Dermis blood vessel endothelial cell (primary cell): ENCODE measurements around the gene ZNF503. TPM values are rescaled to one million over a fixed set of nuclear protein-coding genes. Genes with fewer than 3 reads are reported as not detected.
A peak's percentile ranks its signal among the peaks of the same experiment; 100 is the strongest.
"Not testable (repeated sequence)": the region's sequence is repeated elsewhere in the genome, so short reads cannot be mapped to it uniquely, and the experiment has no call there.

Source experiments
- DNase-seq: peaks from one replicate; pipeline ENCODE4 v3.0.0; 2010
- total RNA-seq: library from RNA; depleted of rRNA; stranded (reverse); fragments of >200 nt; gene quantifications from 2 replicates; pipeline ENCODE4 v1.2.3, GENCODE V29; 2014

The ZNF503 gene
- total RNA-seq, 1 donor from 2014 or later, result 0.68 TPM

DNA sequence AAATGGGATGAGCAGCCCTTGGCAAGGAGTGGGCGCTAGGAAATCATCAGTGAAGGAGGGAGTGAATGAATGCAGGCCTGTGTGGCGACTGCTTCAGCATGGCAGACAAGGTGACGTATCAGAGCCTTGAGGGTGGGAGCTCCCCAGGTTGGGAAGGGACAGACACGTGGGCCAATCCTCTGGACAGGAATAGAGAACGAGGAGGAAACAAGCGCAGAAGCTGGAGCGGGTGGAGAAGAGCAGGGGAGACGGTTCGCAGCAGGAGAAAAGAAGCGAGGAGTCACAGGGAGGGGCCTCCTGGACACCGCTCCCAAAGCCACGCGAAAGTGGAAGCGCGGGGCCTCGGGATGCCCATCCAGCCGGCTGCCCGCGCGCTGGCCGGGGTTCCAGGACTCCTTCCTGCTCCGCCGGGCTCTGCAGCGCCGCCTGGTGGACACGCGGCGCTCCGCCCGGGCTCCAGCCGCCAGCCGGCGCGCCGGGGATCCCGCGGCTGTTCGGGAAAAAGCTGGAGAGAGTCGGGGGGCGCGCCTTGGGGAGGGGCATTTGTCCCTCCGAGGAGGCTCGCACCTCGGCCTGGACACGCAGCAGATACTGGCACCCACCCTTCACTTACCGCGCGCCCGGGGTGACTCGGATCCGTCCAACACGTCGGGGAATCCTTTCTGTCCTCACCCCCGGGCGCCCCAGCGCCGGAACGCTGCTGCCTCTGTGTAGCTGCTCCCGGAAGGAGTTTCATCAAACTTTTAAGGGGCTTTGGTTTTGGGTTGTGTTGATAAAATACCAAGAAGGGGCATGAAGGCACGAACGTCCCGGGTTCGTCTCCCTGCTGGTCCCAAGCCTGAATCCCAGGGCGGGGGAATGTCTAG lies 6.3 kb downstream of the ZNF503 start:
- peak; percentile 47 for DNase-seq

- no peak for DNase-seq
These were observed 7.3 kb downstream of the ZNF503 start for GRCh38 chr10:75394221-75394620.

DNA sequence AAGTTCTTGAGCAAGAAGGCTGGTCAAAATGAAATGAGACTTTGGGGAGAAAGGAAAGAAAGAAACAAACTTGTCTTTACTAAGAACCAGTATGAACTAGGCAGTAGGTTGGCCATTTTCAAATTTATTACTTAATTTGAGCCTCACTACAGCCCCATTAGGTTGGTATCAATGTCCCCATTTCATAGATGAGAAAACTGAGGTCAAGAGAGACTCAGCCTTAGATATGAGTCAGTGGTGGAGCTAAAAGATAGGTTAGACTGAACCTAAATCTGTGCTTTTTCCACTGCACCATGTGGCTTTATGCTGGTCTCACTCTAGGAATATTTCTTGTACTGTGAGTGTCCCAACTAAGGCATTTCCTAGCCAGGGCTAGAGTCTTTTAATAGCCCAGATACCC lies 8.8 kb downstream of the ZNF503 start:
- DNase-seq, result no peak

DNA sequence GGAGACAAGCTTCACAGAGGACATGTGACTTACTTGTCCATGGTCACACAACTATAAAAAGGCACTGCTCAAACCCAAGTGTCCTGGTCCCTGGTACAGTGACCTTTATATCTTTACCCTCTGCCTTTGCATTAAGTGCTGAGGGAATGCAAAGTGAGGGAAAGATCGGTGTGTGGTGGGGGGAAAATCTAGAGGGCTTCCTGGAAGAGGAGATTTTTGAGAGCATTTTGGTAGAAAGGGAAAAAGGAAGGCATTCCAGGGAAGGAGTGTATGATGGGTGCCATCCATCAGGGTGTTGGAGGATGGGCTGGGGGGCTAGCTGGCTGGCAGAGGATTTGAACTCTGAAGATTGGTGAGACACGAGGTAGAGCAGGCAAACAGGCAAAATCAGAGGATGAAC lies 9.3 kb downstream of the ZNF503 start:
- DNase-seq, result no peak

DNA sequence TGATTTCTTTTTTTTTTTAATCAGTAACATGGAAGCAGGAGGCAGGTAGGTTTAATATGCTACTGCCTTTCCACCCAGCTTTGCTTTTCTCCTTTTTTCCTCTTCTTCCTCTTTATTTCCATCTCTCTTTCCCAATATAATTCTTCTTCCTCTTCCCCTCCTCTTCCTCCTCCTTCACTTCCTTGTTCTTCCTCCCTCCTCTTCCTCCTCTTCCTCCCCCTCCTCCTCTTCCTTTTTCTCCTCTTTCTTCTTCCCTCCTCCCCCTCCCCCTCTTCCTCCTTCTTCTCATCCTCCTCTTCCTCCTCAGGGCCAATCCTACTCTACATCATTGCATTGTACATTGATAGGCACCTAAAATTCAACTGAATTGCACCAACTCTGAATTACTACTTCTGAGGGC lies 11.4 kb downstream of the ZNF503 start:
- DNase-seq, result no peak

- no peak for DNase-seq
These were observed 13.5 kb downstream of the ZNF503 start for GRCh38 chr10:75388082-75388481.

DNA sequence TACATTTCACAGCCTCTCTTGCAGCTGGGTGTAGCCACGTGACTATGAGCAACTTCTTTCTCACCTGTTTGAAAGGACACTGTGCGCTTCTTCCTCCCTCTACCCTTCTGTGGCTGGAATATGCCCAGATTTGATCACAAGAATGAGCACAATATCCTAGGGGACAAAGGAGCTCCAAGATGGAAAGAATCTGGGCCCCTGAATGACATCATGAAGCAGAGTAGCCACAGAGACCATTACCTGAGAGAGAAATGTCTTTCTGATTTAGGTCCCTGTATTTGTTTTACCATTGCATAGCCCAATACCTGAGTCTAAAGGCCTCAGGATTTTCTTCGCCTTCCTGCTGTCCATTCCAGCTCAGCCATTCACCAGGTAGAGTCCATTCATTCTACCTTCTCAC lies 15.4 kb downstream of the ZNF503 start:
- no peak for DNase-seq

DNA sequence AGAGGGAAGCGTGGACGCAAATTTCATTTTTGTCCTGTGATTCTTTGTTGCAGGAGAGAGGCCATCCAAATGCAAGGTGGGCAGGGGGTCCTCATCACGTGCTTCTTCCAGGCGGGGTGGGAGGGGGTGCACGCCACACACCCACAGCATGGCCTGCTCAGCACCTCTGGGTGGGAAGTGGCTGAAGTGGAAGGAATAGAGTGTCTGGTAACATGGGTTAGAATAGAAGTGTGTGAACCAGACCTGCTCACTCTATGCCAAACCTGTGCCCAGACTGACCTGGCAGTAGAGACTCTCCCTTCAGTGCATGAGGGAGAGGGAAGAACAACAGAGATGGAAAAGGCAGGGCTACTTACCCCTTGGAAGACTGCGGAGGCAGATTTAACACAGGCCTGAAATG lies 21.7 kb downstream of the ZNF503 start:
- no peak for DNase-seq

DNA sequence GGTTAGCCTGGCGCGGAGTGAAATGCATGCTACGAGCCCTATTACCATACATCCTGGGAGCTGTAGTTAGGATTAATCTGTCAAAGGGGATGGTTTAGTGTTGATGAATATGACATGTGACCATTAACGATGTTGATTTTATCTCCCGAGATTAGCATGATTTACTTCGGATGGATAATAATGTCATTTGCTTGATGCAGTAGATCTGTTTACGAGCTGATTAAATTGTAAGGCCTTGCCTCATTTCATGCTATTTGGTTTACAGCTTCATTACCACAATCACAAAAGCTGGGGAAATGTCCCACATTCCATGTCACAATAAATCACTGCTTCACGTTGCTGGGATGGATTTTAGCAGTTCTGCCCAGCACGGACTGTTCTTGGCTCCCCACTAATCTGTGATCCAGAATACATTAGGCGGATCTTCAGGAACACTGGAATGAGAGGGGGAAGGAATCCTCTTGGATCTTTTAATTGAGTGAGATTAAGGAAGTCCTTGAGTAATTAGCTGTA lies 22.3 kb downstream of the ZNF503 start:
- no peak for DNase-seq

DNA sequence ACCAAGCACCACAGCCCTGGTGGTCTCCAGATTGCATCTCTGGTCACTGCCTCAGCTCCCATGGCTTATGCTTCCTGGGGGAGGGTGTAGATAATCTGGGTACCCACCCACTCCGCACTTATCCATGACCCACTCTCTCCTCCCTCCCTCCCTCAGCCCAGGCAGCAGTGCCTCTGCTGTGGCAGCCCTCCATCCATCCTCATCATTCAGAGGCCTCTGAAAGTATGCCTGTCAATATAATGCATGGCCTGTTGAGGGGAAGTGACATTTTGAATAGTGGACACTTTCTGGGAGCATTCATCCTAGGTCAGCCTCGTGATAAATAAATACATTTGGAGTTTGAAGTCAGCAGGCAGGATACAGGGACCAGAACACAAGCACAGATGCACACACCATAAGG lies 23.2 kb downstream of the ZNF503 start:
- no peak for DNase-seq

DNA sequence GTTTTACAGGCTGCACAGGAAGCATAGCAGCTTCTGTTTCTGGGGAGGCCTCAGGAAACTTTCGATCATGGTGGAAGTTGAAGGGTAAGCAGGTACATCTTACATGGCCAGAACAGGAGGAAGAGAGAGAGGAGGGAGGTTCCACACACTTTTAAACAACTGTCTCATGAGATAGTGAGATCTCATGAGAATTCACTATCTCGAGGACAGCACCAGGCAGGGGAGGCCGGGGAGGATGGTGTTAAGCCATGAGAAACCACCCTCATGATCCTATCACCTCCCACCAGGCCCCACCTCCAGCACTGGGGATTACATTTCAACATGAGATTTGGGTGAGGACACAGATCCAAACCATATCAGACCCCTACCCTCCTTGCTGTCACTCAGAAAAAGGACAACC lies 23.7 kb downstream of the ZNF503 start:
- DNase-seq, result no peak

DNA sequence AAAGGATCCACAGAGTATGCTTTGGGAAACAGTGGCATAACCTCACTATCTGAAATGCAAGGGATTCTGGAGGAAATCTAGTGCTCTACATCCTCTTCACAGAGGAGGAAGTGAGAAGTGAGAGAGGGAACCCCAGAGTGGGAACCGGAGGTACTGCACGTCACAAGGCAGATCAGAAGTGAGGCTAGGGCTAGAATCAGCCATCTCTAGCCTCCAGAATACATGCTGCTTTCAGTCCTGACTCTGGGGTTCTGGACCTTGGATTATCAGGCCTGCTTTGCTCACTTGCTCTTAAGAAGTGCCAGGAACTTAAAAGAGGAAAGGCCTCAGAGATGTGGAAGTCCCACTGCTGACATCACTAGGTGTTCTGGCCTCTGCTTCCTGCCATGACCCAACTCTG lies 25.7 kb downstream of the ZNF503 start:
- no peak for DNase-seq

- DNase-seq, result no peak
These were observed 30.6 kb downstream of the ZNF503 start for GRCh38 chr10:75371010-75371409.

GRCh38 chr10:75369838-75370237 lies 31.7 kb downstream of the ZNF503 start:
- not testable (repeated sequence) for DNase-seq

DNA sequence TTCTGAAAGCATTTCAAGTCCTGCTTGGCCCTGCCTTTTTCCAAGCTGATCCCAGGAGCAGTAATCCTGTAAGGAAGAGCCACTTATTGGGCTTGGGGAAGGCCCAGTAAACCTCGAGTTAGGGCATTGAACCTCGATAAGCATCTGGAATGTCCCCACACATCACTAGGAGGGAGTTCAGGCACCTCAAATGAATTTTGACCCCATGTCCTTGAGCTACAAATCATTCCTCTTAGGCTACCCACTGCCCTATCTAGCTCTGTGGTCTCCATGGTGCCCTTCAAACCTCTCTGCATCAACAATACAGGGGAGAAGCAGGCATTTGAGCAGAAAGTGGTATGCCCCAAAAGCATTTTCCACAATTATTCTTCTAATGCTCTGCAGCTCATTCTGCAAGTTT lies 33.7 kb downstream of the ZNF503 start:
- DNase-seq, result no peak

GRCh38 chr10:75367021-75367487 lies 34.5 kb downstream of the ZNF503 start:
- no peak for DNase-seq

DNA sequence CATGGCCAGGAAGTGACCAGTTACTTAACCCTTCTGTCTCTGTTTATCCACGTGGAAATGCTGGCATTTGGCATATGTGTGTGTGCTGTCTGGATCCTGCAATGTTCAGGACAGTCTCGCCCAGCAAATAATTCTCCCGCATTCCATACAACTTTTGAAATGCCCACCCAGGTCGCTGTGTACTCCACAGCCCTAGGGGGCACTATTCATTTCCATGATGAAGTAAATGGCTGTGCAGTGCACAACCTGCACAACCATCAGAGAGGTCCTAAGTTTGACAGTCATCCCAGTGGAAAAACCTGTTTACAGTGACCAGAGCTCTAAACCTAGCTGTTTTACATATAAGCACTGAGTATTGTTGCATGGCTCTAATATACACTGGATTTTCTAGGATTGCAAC lies 38.1 kb downstream of the ZNF503 start:
- no peak for DNase-seq

DNA sequence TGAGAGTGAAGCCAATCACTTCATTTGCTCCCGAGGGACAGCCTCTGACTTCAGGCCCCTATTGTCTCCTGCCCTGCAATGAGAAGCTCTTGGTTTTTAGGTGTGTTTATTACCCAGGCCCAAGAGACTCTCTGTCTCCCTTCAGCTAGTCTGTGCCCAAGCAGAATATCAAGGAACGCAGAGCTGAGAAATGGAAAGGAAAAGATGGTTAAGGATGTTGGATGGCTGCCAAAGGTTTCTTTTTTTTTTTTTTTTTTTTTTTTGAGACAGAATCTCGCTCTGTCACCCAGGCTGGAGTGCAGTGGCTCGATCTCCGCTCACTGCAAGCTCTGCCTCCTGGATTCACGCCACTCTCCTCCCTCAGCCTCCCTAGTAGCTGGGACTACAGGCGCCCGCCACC lies 41.7 kb downstream of the ZNF503 start:
- DNase-seq, result not testable (repeated sequence)

GRCh38 chr10:75358835-75359421 lies 42.6 kb downstream of the ZNF503 start:
- DNase-seq, result no peak

DNA sequence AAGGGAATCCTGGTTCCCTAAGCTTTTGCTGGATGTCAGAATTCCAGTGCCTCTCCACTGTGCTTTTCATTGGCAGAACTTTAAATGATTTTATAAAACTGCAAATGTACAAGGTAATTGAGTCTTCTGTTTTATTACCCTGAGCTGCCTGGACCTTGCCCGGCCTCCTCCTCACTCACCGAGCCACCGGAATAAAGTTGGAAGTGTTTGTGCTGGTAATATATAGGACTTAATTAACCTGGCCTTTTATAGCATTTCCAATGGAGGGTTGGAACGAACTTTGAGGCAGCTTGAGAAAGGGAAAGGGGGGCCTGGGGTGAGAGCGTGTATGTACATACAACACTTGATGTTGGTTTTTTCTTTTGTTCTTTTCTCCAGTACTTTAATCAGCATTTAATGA lies 43.4 kb downstream of the ZNF503 start:
- DNase-seq, result no peak

GRCh38 chr10:75357500-75357899 lies 44.1 kb downstream of the ZNF503 start:
- no peak for DNase-seq

GRCh38 chr10:75356484-75356883 lies 45.1 kb downstream of the ZNF503 start:
- no peak for DNase-seq

- no peak for DNase-seq
These were observed 45.9 kb downstream of the ZNF503 start for GRCh38 chr10:75355706-75356105.

- no peak for DNase-seq
These were observed 48.4 kb downstream of the ZNF503 start for GRCh38 chr10:75353183-75353582.
